K562 (cell line): ENCODE measurements around the gene CHN1. TPM values are rescaled to one million over a fixed set of nuclear protein-coding genes. Genes with fewer than 3 reads are reported as not detected.

Experiments used
- ATAC-seq: fragments of 200-7000 bp; cut with Tn5 transposase; 3 replicates; pipeline ENCODE4 v1.9.1; 2020; ENCODE audit warnings: moderate library complexity
- BruUV-seq: library from RNA; stranded (reverse); fragments of 400-500 nt; replicated peaks from 2 replicates; lab custom pipeline; 2021; lab: Mats Ljungman, UMichigan
- CTCF ChIA-PET: fragments of 300-600 bp; formaldehyde crosslinking; extraction: SDS; loops from one replicate; lab custom pipeline; 2021; ENCODE audit warnings: low intra/inter-chr PET ratio; lab: Yijun Ruan, JAX
- POLR2A ChIA-PET: fragments of 300-600, 350-650 bp; sonication (Branson Sonifier 250); formaldehyde crosslinking; extraction: SDS; loops from one replicate; lab custom pipeline; 2021; ENCODE audit warnings: antibody characterized with exemption, inconsistent platforms; lab: Yijun Ruan, JAX
- DNase-seq, 4 experiments: peaks; one replicate each; pipeline versions ENCODE4 v3.0.0 to v3.0.0-alpha.2; 2011 to 2018; ENCODE audit warnings: low spot score in 3 of 4, mixed read lengths in 3 of 4; ENCODE audit errors: extremely low read depth in 1 of 4
- FAIRE-seq: peaks from 2 replicates; lab custom pipeline; 2011; peaks lifted over from hg19 to GRCh38; lab: Jason Lieb, UNC
- H2AFZ ChIP-seq: 2 replicates; pipeline ENCODE4 v1.6.0; 2011; ENCODE audit warnings: low read depth, low read length, control low read depth, inconsistent platforms
- H3K27ac ChIP-seq: fragments of 200-600 bp; 3 replicates; pipeline ENCODE4 v1.8.0; 2011; ENCODE audit warnings: low read depth, mild to moderate bottlenecking, control low read depth, inconsistent platforms, low read length, moderate library complexity, mixed read lengths; ENCODE audit errors: extremely low read depth
- H3K27me3 ChIP-seq, 2 experiments: fragments of 300-600 bp in 1 of 2; 2 replicates in 1 of 2; 3 replicates in 1 of 2; pipeline versions ENCODE4 v1.6.0 to v1.8.0; 2011; ENCODE audit warnings: inconsistent platforms in 2 of 2, low read length in 2 of 2, mild to moderate bottlenecking in 1 of 2, mixed read lengths in 1 of 2, moderate library complexity in 1 of 2; ENCODE audit not compliant: control insufficient read depth in 2 of 2, insufficient read depth in 2 of 2
- H3K36me3 ChIP-seq: fragments of 300-600 bp; 3 replicates; pipeline ENCODE4 v1.8.0; 2011; ENCODE audit warnings: mild to moderate bottlenecking, low read length, inconsistent platforms; ENCODE audit not compliant: control insufficient read depth, insufficient read depth
- H3K4me1 ChIP-seq, 2 experiments: fragments of 200-600 bp in 1 of 2; replicated peaks in 1 of 2; 2 replicates in 1 of 2; 3 replicates in 1 of 2; pipeline versions ENCODE4 v1.5.1 to v1.8.0; 2011; ENCODE audit warnings: inconsistent platforms in 2 of 2, low read length in 2 of 2, mild to moderate bottlenecking in 1 of 2, mixed read lengths in 1 of 2, moderate library complexity in 1 of 2; ENCODE audit not compliant: control insufficient read depth in 2 of 2, insufficient read depth in 2 of 2
- H3K4me2 ChIP-seq: 2 replicates; pipeline ENCODE4 v1.6.1; 2011; ENCODE audit warnings: low read length, control low read depth, inconsistent platforms, mixed read lengths; ENCODE audit not compliant: insufficient read depth
- H3K4me3 ChIP-seq: fragments of 200-600 bp; sonication (generic), shearing (Covaris generic); 2 replicates; pipeline ENCODE4 v1.5.1; 2016; ENCODE audit warnings: control low read depth, inconsistent platforms
- H3K79me2 ChIP-seq: fragments of 200-600 bp; 3 replicates; pipeline ENCODE4 v1.8.0; 2011; ENCODE audit warnings: low read length, inconsistent platforms; ENCODE audit not compliant: control insufficient read depth, insufficient read depth
- H3K9ac ChIP-seq, 2 experiments: 2 replicates each; pipeline versions ENCODE4 v1.6.0 to v1.6.1; 2011; ENCODE audit warnings: low read depth in 2 of 2, low read length in 2 of 2, control low read depth in 1 of 2, inconsistent platforms in 1 of 2, mild to moderate bottlenecking in 1 of 2, mixed read lengths in 1 of 2; ENCODE audit not compliant: insufficient read depth in 1 of 2
- H3K9me1 ChIP-seq: one replicate; pipeline ENCODE4 v1.6.0; 2011; ENCODE audit warnings: inconsistent platforms, mild to moderate bottlenecking, low read length, moderate library complexity; ENCODE audit not compliant: control insufficient read depth, insufficient read depth
- H3K9me3 ChIP-seq: replicated peaks from 2 replicates; pipeline ENCODE4 v1.5.1; 2011; ENCODE audit warnings: low read depth, low read length, inconsistent platforms; ENCODE audit not compliant: control insufficient read depth, insufficient read depth
- H4K20me1 ChIP-seq: replicated peaks from 2 replicates; pipeline ENCODE4 v1.6.1; 2011; ENCODE audit warnings: low read length, inconsistent platforms, mixed read lengths; ENCODE audit not compliant: control insufficient read depth, insufficient read depth
- HOMEZ ChIP-seq: fragments of 250-450 bp; sonication (Bioruptor Pico); IDR thresholded peaks from 2 replicates; pipeline ENCODE4 v1.4.0; 2020; ENCODE audit warnings: mild to moderate bottlenecking, moderate library complexity
- NCOR1 ChIP-seq: fragments of 450-650 bp; IDR thresholded peaks from 2 replicates; pipeline ENCODE4 v1.6.1; 2016; ENCODE audit warnings: mild to moderate bottlenecking, moderate library complexity
- NKRF ChIP-seq: fragments of 450-650 bp; IDR thresholded peaks from 2 replicates; pipeline ENCODE4 v1.6.1; 2016; ENCODE audit warnings: borderline replicate concordance
- RBM14 ChIP-seq: fragments of 200-400 bp; formaldehyde crosslinking; IDR thresholded peaks from 2 replicates; pipeline ENCODE4 v1.6.1; 2018; ENCODE audit warnings: low read depth, mild to moderate bottlenecking, low read length, moderate library complexity, borderline replicate concordance; ENCODE audit not compliant: insufficient read depth
- TFAM ChIP-seq: fragments of 250-450 bp; sonication (Bioruptor Pico); conservative IDR thresholded peaks from 2 replicates; pipeline ENCODE4 v1.5.0; 2021; ENCODE audit warnings: mild to moderate bottlenecking, moderate library complexity
- THRA ChIP-seq: fragments of 450-650 bp; IDR thresholded peaks from 2 replicates; pipeline ENCODE4 v1.6.1; 2017; ENCODE audit warnings: mild to moderate bottlenecking, moderate library complexity
- TOE1 ChIP-seq, 2 experiments: fragments of 450-650 bp in 1 of 2; sonication (generic) in 1 of 2; formaldehyde crosslinking in 1 of 2; IDR thresholded peaks; 2 replicates each; pipeline versions ENCODE4 v1.7.1 to v1.8.0; 2016 to 2022; ENCODE audit warnings: borderline replicate concordance in 2 of 2, mild to moderate bottlenecking in 2 of 2, antibody characterized with exemption in 1 of 2, inconsistent platforms in 1 of 2, low read depth in 1 of 2, missing genetic modification reagents in 1 of 2, moderate library complexity in 1 of 2
- ZNF695 ChIP-seq: fragments of 450-650 bp; formaldehyde crosslinking; IDR thresholded peaks from 2 replicates; pipeline ENCODE4 v1.4.0; 2020; ENCODE audit warnings: mild to moderate bottlenecking, moderate library complexity
- WGBS: fragments of 100-300 bp; shearing (Covaris generic); methylation state at CpG from one replicate; pipeline ENCODE4 v1.1.6; 2016; ENCODE audit warnings: low coverage, mixed read lengths; ENCODE audit not compliant: insufficient coverage; ENCODE audit errors: missing lambda C conversion rate; 5-methylcytosine and 5-hydroxymethylcytosine counted together
- in situ Hi-C: fragments of 300-500 bp; cut with MboI; formaldehyde crosslinking; loops from 4 replicates; pipeline ENCODE4 v1.15.0; 2018; ENCODE audit warnings: inconsistent platforms, mixed read lengths
- intact Hi-C: fragments of 100-400 bp; cut with micrococcal nuclease; formaldehyde crosslinking; loops from 2 replicates; pipeline ENCODE4 v1.14.2; 2022
- polyA plus RNA-seq, 8 experiments: library from polyadenylated mRNA; depleted of rRNA in 4 of 8; stranded (reverse) in 5 of 8; unstranded in 3 of 8; fragments of >200 nt; fragmentation: Nextera tagmentation in 2 of 8; fragmentation: Illumina TruSeq in 1 of 8; extraction: Ambion mirVana in 2 of 8; extraction: Trizol in 1 of 8; gene quantifications; 2 replicates each; pipeline versions ENCODE4 v1.2.1 to v1.2.3, GENCODE V29; 2011 to 2014; ENCODE audit warnings: inconsistent platforms in 1 of 8, missing spikeins in 1 of 8
- total RNA-seq, 7 experiments: library from RNA; depleted of rRNA in 6 of 7; stranded (reverse); fragments of >200 nt in 6 of 7; fragmentation: Illumina TruSeq in 2 of 7; extraction: Trizol in 2 of 7; gene quantifications; 2 replicates each; pipeline versions ENCODE4 v1.2.1 to v1.2.3, GENCODE V29; 2011 to 2021; ENCODE audit warnings: low replicate concordance in 1 of 7

Gene CHN1
- total and polyA plus RNA-seq, 9 of the 15 experiments (the other 6 are each of a cell fraction or from before 2014, with no cell fraction given), result 0.17 to 2.0 (median 0.87) TPM

DNA sequence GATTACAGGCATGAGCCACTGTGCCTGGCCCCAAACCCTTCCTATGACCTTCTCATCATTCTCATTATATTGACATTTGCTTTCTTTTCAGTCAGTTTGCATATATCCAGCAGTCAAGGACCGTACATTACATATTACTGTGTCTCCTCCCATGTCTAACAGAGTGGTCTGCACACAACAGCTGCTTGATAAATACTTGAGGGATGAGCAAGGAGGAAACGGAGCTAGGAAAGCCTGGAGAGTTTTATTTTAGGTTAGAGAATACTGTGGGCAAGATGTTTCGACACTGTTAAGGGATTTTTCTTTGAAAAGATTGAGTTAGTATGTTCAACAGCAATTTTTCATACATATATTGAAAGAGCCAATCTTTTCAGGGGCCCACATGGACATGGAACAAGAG, 164.7 kb downstream of the CHN1 start:
- Histone ChIP-seq H3K27ac (no peak overlapping the region), H3K9me3 (no peaks in the 10 kb centered on the region), H3K9me1 (no peaks in the 10 kb centered on the region), H3K79me2 (no peaks in the 10 kb centered on the region), H4K20me1 (no peaks in the 10 kb centered on the region), H3K27me3 (peaks cover 0 to 3% of the 10 kb centered on the region in 2 experiments; a peak in 4 of 5 replicates), H3K9ac (no peak overlapping the region), H3K4me2 (no peak overlapping the region), H3K36me3 (no peaks in the 10 kb centered on the region), H3K4me3 (no peak overlapping the region), H3K4me1 (no peaks in the 10 kb centered on the region), H2AFZ (no peak overlapping the region)
- in situ Hi-C loops (no loop called here), intact Hi-C loops (no loop called here)
- CTCF ChIA-PET, result no interaction called here
- no peak for FAIRE-seq
- 0% methylated on average over 3 of the region's 3 CpGs for WGBS
- TF ChIP-seq HOMEZ (CRISPR knock-in tag), result no peak
- no peak for DNase-seq
- ATAC-seq, result no peak
- POLR2A ChIA-PET, result no interaction called here
- BruUV-seq, result no TSS peak

DNA sequence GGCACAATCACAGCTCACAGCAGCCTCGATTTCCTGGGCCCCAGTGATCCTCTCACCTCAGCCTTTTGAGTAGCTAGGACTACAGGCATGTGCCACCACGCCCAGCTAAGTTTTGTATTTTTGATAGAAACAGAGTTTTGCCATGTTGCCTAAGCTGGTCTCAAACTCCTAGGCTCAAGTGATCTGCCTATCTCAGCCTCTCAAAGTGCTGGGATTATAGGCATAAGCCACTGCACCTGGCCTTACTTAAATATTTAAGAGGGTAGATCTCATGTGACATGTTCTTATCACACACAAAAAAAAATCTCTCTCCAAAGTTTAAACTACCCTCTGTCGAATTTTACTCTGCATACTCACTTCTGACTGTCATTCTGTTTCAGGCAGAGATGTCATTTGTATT, 165.5 kb downstream of the CHN1 start:
- ChIA-PET POLR2A (no interaction called here), CTCF (no interaction called here)
- 0% methylated on average over 3 of the region's 3 CpGs for WGBS
- TF ChIP-seq NKRF (no peak), THRA (no peak), RBM14 (no peak), NCOR1 (no peak), TFAM (CRISPR knock-in tag) (no peak), ZNF695 (CRISPR knock-in tag) (no peak), TOE1 (IDR thresholded peaks at IDR 0.05; ENCODE audit: borderline replicate concordance) (no peak), TOE1 (CRISPR knock-in tag; IDR thresholded peaks at IDR 0.05; ENCODE audit: borderline replicate concordance, low read depth) (no peak)

More for the DNA sequence above, 165.5 kb downstream of the CHN1 start:
- H3K36me3 ChIP-seq, result no peaks in the 10 kb centered on the region
- no peak for ATAC-seq
- no peak overlapping the region for H3K27ac ChIP-seq
- no peak overlapping the region for H3K9ac ChIP-seq
- H3K4me1 ChIP-seq, result no peaks in the 10 kb centered on the region
- intact Hi-C loops, result no loop called here
- H3K4me2 ChIP-seq, result no peak overlapping the region
- no peak overlapping the region for H3K4me3 ChIP-seq
- no TSS peak for BruUV-seq
- H2AFZ ChIP-seq, result no peak overlapping the region
- H3K9me1 ChIP-seq, result no peaks in the 10 kb centered on the region
- peaks cover 0 to 3% of the 10 kb centered on the region in 2 experiments; a peak in 4 of 5 replicates for H3K27me3 ChIP-seq
- DNase-seq, result no peak
- FAIRE-seq, result no peak
- in situ Hi-C loops, result no loop called here
- no peaks in the 10 kb centered on the region for H4K20me1 ChIP-seq
- no peaks in the 10 kb centered on the region for H3K79me2 ChIP-seq
- no peaks in the 10 kb centered on the region for H3K9me3 ChIP-seq
